ENCODE measurements around the gene PSD4. TPM values are rescaled to one million over a fixed set of nuclear protein-coding genes. Genes with fewer than 3 reads are reported as not detected.

The PSD4 gene
- total RNA-seq, 1 experiment from 2014 or later: 12.6 TPM

- TF ChIP-seq, protein P1, sequence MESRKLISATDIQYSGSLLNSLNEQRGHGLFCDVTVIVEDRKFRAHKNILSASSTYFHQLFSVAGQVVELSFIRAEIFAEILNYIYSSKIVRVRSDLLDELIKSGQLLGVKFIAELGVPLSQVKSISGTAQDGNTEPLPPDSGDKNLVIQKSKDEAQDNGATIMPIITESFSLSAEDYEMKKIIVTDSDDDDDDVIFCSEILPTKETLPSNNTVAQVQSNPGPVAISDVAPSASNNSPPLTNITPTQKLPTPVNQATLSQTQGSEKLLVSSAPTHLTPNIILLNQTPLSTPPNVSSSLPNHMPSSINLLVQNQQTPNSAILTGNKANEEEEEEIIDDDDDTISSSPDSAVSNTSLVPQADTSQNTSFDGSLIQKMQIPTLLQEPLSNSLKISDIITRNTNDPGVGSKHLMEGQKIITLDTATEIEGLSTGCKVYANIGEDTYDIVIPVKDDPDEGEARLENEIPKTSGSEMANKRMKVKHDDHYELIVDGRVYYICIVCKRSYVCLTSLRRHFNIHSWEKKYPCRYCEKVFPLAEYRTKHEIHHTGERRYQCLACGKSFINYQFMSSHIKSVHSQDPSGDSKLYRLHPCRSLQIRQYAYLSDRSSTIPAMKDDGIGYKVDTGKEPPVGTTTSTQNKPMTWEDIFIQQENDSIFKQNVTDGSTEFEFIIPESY (IDR thresholded peaks at IDR 0.05; ENCODE audit: extremely low read depth, insufficient replicate concordance, low read length): no peak
- no peak for TF ChIP-seq POLR2AphosphoS5 (IDR thresholded peaks at IDR 0.05; ENCODE audit: low read depth, low read length)
These were observed 56.0 kb downstream of the PSD4 start (continued) for GRCh38 chr2:113229795-113230194.

- peaks cover 13 to 17% of the 10 kb centered on the region in 2 experiments; a peak in 3 of 4 replicates for H3K4me1 ChIP-seq (ENCODE audit: control insufficient read depth in 1 of 2, insufficient read depth in 2 of 2, low read length in 2 of 2)
- intact Hi-C loops (cut with micrococcal nuclease): no loop called here
- CTCF ChIA-PET: interaction anchor here (1.1 to 1.2 kb wide), 2 partner anchors 29 to 160 kb away, joined by 3 read pairs; no protein-coding TSS in a partner anchor
These were observed 56.8 kb downstream of the PSD4 start for GRCh38 chr2:113230531-113230930.

More at GRCh38 chr2:113230531-113230930, 56.8 kb downstream of the PSD4 start:
- POLR2A ChIA-PET: interaction anchor here (1.4 kb wide), 1 partner anchor 11 kb away, joined by 3 read pairs; no protein-coding TSS in a partner anchor
- Histone ChIP-seq H2AFZ (ENCODE audit: low read depth, low read length, poor library complexity, severe bottlenecking) (no peak overlapping the region), H3K4me3 (replicated peaks in 1 of 2; ENCODE audit: low read depth in 1 of 2, low read length in 2 of 2) (no peak overlapping the region), H3K4me2 (ENCODE audit: low read length) (no peak overlapping the region), H3K27me3 (ENCODE audit: insufficient read depth, low read length) (no peaks in the 10 kb centered on the region), H3K79me2 (ENCODE audit: insufficient read depth, low read length) (peaks cover 11% of the 10 kb centered on the region), H3K27ac (ENCODE audit: low read depth, low read length) (no peak overlapping the region), H3K9me3 (ENCODE audit: control insufficient read depth in 1 of 2, insufficient read depth in 1 of 2, low read depth in 1 of 2, low read length in 2 of 2) (no peaks in the 10 kb centered on the region), H3K9ac (ENCODE audit: low read length) (no peak overlapping the region), H3K36me3 (ENCODE audit: control insufficient read depth in 1 of 2, insufficient read depth in 2 of 2, low read length in 2 of 2) (no peaks in the 10 kb centered on the region), H4K20me1 (ENCODE audit: insufficient read depth) (no peaks in the 10 kb centered on the region), H3K9me2 (ENCODE audit: insufficient read depth) (no peaks in the 10 kb centered on the region)
- ATAC-seq (no peak), DNase-seq (ENCODE audit: low read depth, low spot score) (no peak)
- BruUV-seq (replicated peaks): no TSS peak
- TF ChIP-seq ZNF274 (IDR thresholded peaks at IDR 0.05; ENCODE audit: low read depth, low read length) (no peak), SRF (IDR thresholded peaks at IDR 0.05; ENCODE audit: low read depth) (no peak), TCF7L2 (IDR thresholded peaks at IDR 0.05; ENCODE audit: borderline replicate concordance, extremely low read depth, insufficient read depth, insufficient read length) (no peak), POLR2AphosphoS5 (IDR thresholded peaks at IDR 0.05; ENCODE audit: low read depth, low read length) (no peak), EZH2phosphoT487 (IDR thresholded peaks at IDR 0.05; ENCODE audit: borderline replicate concordance) (no peak), CEBPB (IDR thresholded peaks at IDR 0.05; ENCODE audit: low read depth) (no peak), ELF1 (IDR thresholded peaks at IDR 0.05; ENCODE audit: borderline replicate concordance, low read depth) (no peak), EZH2 (IDR thresholded peaks at IDR 0.05) (no peak), ZFX (IDR thresholded peaks at IDR 0.05) (no peak), YY1 (IDR thresholded peaks at IDR 0.05; ENCODE audit: extremely low read depth, insufficient replicate concordance, low read depth, low read length) (no peak), POLR2A (IDR thresholded peaks at IDR 0.05; ENCODE audit: borderline replicate concordance, extremely low read depth, insufficient read depth, insufficient read length) (no peak), SP1 (IDR thresholded peaks at IDR 0.05; ENCODE audit: low read depth) (no peak), RAD21 (IDR thresholded peaks at IDR 0.05; ENCODE audit: low read depth) (no peak), JUND (IDR thresholded peaks at IDR 0.05) (no peak), CTCF (IDR thresholded peaks at IDR 0.05 in 2 of 3, conservative IDR thresholded peaks at IDR 0.05 in 1 of 3; ENCODE audit: borderline replicate concordance in 1 of 3, insufficient read depth in 1 of 3, low read depth in 2 of 3, low read length in 2 of 3) (no peak)
- TF ChIP-seq, protein P2, sequence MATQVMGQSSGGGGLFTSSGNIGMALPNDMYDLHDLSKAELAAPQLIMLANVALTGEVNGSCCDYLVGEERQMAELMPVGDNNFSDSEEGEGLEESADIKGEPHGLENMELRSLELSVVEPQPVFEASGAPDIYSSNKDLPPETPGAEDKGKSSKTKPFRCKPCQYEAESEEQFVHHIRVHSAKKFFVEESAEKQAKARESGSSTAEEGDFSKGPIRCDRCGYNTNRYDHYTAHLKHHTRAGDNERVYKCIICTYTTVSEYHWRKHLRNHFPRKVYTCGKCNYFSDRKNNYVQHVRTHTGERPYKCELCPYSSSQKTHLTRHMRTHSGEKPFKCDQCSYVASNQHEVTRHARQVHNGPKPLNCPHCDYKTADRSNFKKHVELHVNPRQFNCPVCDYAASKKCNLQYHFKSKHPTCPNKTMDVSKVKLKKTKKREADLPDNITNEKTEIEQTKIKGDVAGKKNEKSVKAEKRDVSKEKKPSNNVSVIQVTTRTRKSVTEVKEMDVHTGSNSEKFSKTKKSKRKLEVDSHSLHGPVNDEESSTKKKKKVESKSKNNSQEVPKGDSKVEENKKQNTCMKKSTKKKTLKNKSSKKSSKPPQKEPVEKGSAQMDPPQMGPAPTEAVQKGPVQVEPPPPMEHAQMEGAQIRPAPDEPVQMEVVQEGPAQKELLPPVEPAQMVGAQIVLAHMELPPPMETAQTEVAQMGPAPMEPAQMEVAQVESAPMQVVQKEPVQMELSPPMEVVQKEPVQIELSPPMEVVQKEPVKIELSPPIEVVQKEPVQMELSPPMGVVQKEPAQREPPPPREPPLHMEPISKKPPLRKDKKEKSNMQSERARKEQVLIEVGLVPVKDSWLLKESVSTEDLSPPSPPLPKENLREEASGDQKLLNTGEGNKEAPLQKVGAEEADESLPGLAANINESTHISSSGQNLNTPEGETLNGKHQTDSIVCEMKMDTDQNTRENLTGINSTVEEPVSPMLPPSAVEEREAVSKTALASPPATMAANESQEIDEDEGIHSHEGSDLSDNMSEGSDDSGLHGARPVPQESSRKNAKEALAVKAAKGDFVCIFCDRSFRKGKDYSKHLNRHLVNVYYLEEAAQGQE (IDR thresholded peaks at IDR 0.05; ENCODE audit: low read depth): no peak
- RAD21 ChIA-PET (ENCODE audit: low non-redundant PET in 1 of 2, low total read pairs in 2 of 2, uncharacterized antibody in 2 of 2, unreplicated experiment in 2 of 2): no interaction called here

Data from HCT116 (cell line).